Measurements from ENCODE around the gene LRRC17.

Gene LRRC17

GRCh38 chr7:102934239-102934638, 21.4 kb downstream of the LRRC17 start:
- H3K27ac ChIP-seq (ENCODE audit: low read depth, low read length, poor library complexity, severe bottlenecking), result no peak overlapping the region
- no peaks in the 10 kb centered on the region for H3K4me1 ChIP-seq (ENCODE audit: insufficient read depth, low read length, severe bottlenecking)
- H3K79me2 ChIP-seq (ENCODE audit: insufficient read depth, low read length), result no peaks in the 10 kb centered on the region
- H3K4me3 ChIP-seq (ENCODE audit: low read depth, low read length, poor library complexity, severe bottlenecking), result no peak overlapping the region
- no peak overlapping the region for H3K4me2 ChIP-seq (ENCODE audit: low read length)
- no peak overlapping the region for H2AFZ ChIP-seq (ENCODE audit: low read length)
- TF ChIP-seq EZH2 (IDR thresholded peaks at IDR 0.05; ENCODE audit: borderline replicate concordance, low read length) (no peak), CTCF (IDR thresholded peaks at IDR 0.05; ENCODE audit: low read length) (no peak)
- no peaks in the 10 kb centered on the region for H3F3A ChIP-seq (ENCODE audit: insufficient read depth, low read length)
- no peaks in the 10 kb centered on the region for H3K9me3 ChIP-seq (ENCODE audit: low read length)
- H3K36me3 ChIP-seq (ENCODE audit: insufficient read depth, low read length), result no peaks in the 10 kb centered on the region
- H3K9ac ChIP-seq (ENCODE audit: low read length), result no peak overlapping the region
- H3K9me2 ChIP-seq (ENCODE audit: low read depth, low read length), result no peaks in the 10 kb centered on the region
- no peaks in the 10 kb centered on the region for H4K20me1 ChIP-seq (ENCODE audit: insufficient read depth, low read length)
- H3K27me3 ChIP-seq (ENCODE audit: insufficient read depth, low read length), result no peaks in the 10 kb centered on the region

GRCh38 chr7:102934701-102935100, 21.9 kb downstream of the LRRC17 start:
- H3K9ac ChIP-seq (ENCODE audit: low read length), result no peak overlapping the region
- H3K4me2 ChIP-seq (ENCODE audit: low read length), result no peak overlapping the region
- no peaks in the 10 kb centered on the region for H3K9me3 ChIP-seq (ENCODE audit: low read length)
- no peak overlapping the region for H3K4me3 ChIP-seq (ENCODE audit: low read depth, low read length, poor library complexity, severe bottlenecking)
- no peak overlapping the region for H2AFZ ChIP-seq (ENCODE audit: low read length)
- no peak overlapping the region for H3K27ac ChIP-seq (ENCODE audit: low read depth, low read length, poor library complexity, severe bottlenecking)
- H3K36me3 ChIP-seq (ENCODE audit: insufficient read depth, low read length), result no peaks in the 10 kb centered on the region
- no peaks in the 10 kb centered on the region for H3K9me2 ChIP-seq (ENCODE audit: low read depth, low read length)
- TF ChIP-seq CTCF (IDR thresholded peaks at IDR 0.05; ENCODE audit: low read length) (no peak), EZH2 (IDR thresholded peaks at IDR 0.05; ENCODE audit: borderline replicate concordance, low read length) (no peak)
- H4K20me1 ChIP-seq (ENCODE audit: insufficient read depth, low read length), result no peaks in the 10 kb centered on the region
- H3K27me3 ChIP-seq (ENCODE audit: insufficient read depth, low read length), result no peaks in the 10 kb centered on the region
- no peaks in the 10 kb centered on the region for H3K79me2 ChIP-seq (ENCODE audit: insufficient read depth, low read length)
- no peaks in the 10 kb centered on the region for H3K4me1 ChIP-seq (ENCODE audit: insufficient read depth, low read length, severe bottlenecking)
- no peaks in the 10 kb centered on the region for H3F3A ChIP-seq (ENCODE audit: insufficient read depth, low read length)

GRCh38 chr7:102935450-102936115, 22.8 kb downstream of the LRRC17 start:
- Histone ChIP-seq H3K9me2 (ENCODE audit: low read depth, low read length) (no peaks in the 10 kb centered on the region), H3K9ac (ENCODE audit: low read length) (no peak overlapping the region), H3K36me3 (ENCODE audit: insufficient read depth, low read length) (no peaks in the 10 kb centered on the region), H3F3A (ENCODE audit: insufficient read depth, low read length) (no peaks in the 10 kb centered on the region), H3K79me2 (ENCODE audit: insufficient read depth, low read length) (no peaks in the 10 kb centered on the region), H3K4me2 (ENCODE audit: low read length) (no peak overlapping the region), H4K20me1 (ENCODE audit: insufficient read depth, low read length) (no peaks in the 10 kb centered on the region), H3K27me3 (ENCODE audit: insufficient read depth, low read length) (no peaks in the 10 kb centered on the region), H3K9me3 (ENCODE audit: low read length) (no peaks in the 10 kb centered on the region), H3K4me3 (ENCODE audit: low read depth, low read length, poor library complexity, severe bottlenecking) (no peak overlapping the region), H3K4me1 (ENCODE audit: insufficient read depth, low read length, severe bottlenecking) (no peaks in the 10 kb centered on the region), H2AFZ (ENCODE audit: low read length) (no peak overlapping the region), H3K27ac (ENCODE audit: low read depth, low read length, poor library complexity, severe bottlenecking) (no peak overlapping the region)
- TF ChIP-seq EZH2 (IDR thresholded peaks at IDR 0.05; ENCODE audit: borderline replicate concordance, low read length) (no peak), CTCF (IDR thresholded peaks at IDR 0.05; ENCODE audit: low read length) (no peak)
